H9 (cell line): ENCODE results near the gene SLC6A18. TPM values are rescaled to one million over a fixed set of nuclear protein-coding genes. Genes with fewer than 3 reads are reported as not detected.
"Not testable (repeated sequence)": the region's sequence is repeated elsewhere in the genome, so short reads cannot be mapped to it uniquely, and the experiment has no call there.

Experiments
- DNase-seq: peaks from one replicate; pipeline ENCODE4 v3.0.0-alpha.2; 2017
- H2AFZ ChIP-seq: one replicate; pipeline ENCODE4 v1.6.1; 2013; ENCODE audit warnings: mild to moderate bottlenecking, low read length, control low read depth, moderate library complexity
- H2AK5ac ChIP-seq: 2 replicates; pipeline ENCODE4 v1.6.1; 2013; ENCODE audit warnings: low read length, control low read depth, mixed read lengths; ENCODE audit not compliant: insufficient read length
- H2BK120ac ChIP-seq: one replicate; pipeline ENCODE4 v1.6.1; 2013; ENCODE audit warnings: low read depth, mild to moderate bottlenecking, low read length, control low read depth, inconsistent platforms; ENCODE audit not compliant: poor library complexity, severe bottlenecking
- H2BK12ac ChIP-seq: 2 replicates; pipeline ENCODE4 v1.6.1; 2013; ENCODE audit warnings: low read length, control low read depth, mixed read lengths, low read depth; ENCODE audit not compliant: insufficient read length
- H2BK15ac ChIP-seq: 2 replicates; pipeline ENCODE4 v1.6.1; 2013; ENCODE audit warnings: low read depth, low read length, control low read depth
- H2BK20ac ChIP-seq: one replicate; pipeline ENCODE4 v1.6.1; 2013; ENCODE audit warnings: low read depth, mild to moderate bottlenecking, low read length, control low read depth, inconsistent platforms; ENCODE audit not compliant: poor library complexity, severe bottlenecking
- H2BK5ac ChIP-seq: 2 replicates; pipeline ENCODE4 v1.6.1; 2013; ENCODE audit warnings: low read length, control low read depth, mixed read lengths; ENCODE audit not compliant: insufficient read length
- H3K14ac ChIP-seq: 2 replicates; pipeline ENCODE4 v1.6.1; 2013; ENCODE audit warnings: low read length, control low read depth; ENCODE audit not compliant: insufficient read depth
- H3K18ac ChIP-seq: 2 replicates; pipeline ENCODE4 v1.6.1; 2013; ENCODE audit warnings: low read depth, mild to moderate bottlenecking, mixed read lengths, low read length, control low read depth; ENCODE audit not compliant: insufficient read length
- H3K23ac ChIP-seq: 2 replicates; pipeline ENCODE4 v1.6.1; 2013; ENCODE audit warnings: low read length, control low read depth, mixed read lengths, low read depth; ENCODE audit not compliant: insufficient read length
- H3K23me2 ChIP-seq: 2 replicates; pipeline ENCODE4 v1.6.1; 2013; ENCODE audit warnings: low read depth, mild to moderate bottlenecking, mixed read lengths, low read length, control low read depth; ENCODE audit not compliant: insufficient read length, poor library complexity, severe bottlenecking
- H3K27ac ChIP-seq: 2 replicates; pipeline ENCODE4 v1.5.1; 2013; ENCODE audit warnings: low read length, control low read depth, mixed read lengths, low read depth; ENCODE audit not compliant: insufficient read length
- H3K27me3 ChIP-seq: 2 replicates; pipeline ENCODE4 v1.6.1; 2013; ENCODE audit warnings: low read length, control low read depth, inconsistent platforms; ENCODE audit not compliant: insufficient read depth
- H3K4ac ChIP-seq: 2 replicates; pipeline ENCODE4 v1.6.1; 2013; ENCODE audit warnings: low read depth, mild to moderate bottlenecking, control low read depth, inconsistent platforms, low read length, moderate library complexity
- H3K4me1 ChIP-seq: 2 replicates; pipeline ENCODE4 v1.6.1; 2013; ENCODE audit warnings: low read length, control low read depth, inconsistent platforms; ENCODE audit not compliant: insufficient read depth
- H3K4me2 ChIP-seq: 2 replicates; pipeline ENCODE4 v1.6.1; 2013; ENCODE audit warnings: low read length, control low read depth, mixed read lengths; ENCODE audit not compliant: insufficient read length, insufficient read depth
- H3K56ac ChIP-seq: 2 replicates; pipeline ENCODE4 v1.6.1; 2013; ENCODE audit warnings: low read depth, mild to moderate bottlenecking, mixed read lengths, low read length, control low read depth; ENCODE audit not compliant: insufficient read length
- H3K79me1 ChIP-seq: 2 replicates; pipeline ENCODE4 v1.6.1; 2013; ENCODE audit warnings: low read depth, mild to moderate bottlenecking, moderate library complexity, low read length, control low read depth, inconsistent platforms; ENCODE audit not compliant: insufficient read depth, poor library complexity, severe bottlenecking
- H3K79me2 ChIP-seq: 2 replicates; pipeline ENCODE4 v1.6.1; 2013; ENCODE audit warnings: low read length, control low read depth, inconsistent platforms; ENCODE audit not compliant: insufficient read depth
- H3K9ac ChIP-seq: 2 replicates; pipeline ENCODE4 v1.6.1; 2013; ENCODE audit warnings: low read length, control low read depth, mixed read lengths; ENCODE audit not compliant: insufficient read length; ENCODE audit errors: extremely low read depth
- H3K9me3 ChIP-seq: one replicate; pipeline ENCODE4 v1.6.1; 2013; ENCODE audit warnings: low read depth, low read length, inconsistent platforms; ENCODE audit not compliant: control insufficient read depth
- H3T11ph ChIP-seq: one replicate; pipeline ENCODE4 v1.6.1; 2013; ENCODE audit warnings: mild to moderate bottlenecking, low read length, control low read depth, inconsistent platforms
- H4K20me1 ChIP-seq: one replicate; pipeline ENCODE4 v1.6.1; 2013; ENCODE audit not compliant: control insufficient read depth, insufficient read length, insufficient read depth
- H4K5ac ChIP-seq: 2 replicates; pipeline ENCODE4 v1.6.1; 2013; ENCODE audit warnings: low read depth, mild to moderate bottlenecking, mixed read lengths, low read length, control low read depth; ENCODE audit not compliant: insufficient read length
- H4K8ac ChIP-seq: replicated peaks from 2 replicates; pipeline ENCODE4 v1.6.1; 2013; ENCODE audit warnings: low read length, control low read depth, mixed read lengths, low read depth; ENCODE audit not compliant: insufficient read length
- H4K91ac ChIP-seq: 2 replicates; pipeline ENCODE4 v1.6.1; 2013; ENCODE audit warnings: low read depth, mild to moderate bottlenecking, moderate library complexity, mixed read lengths, low read length, control low read depth; ENCODE audit not compliant: insufficient read length
- H3K27ac Mint-ChIP-seq, 3 experiments: 2 replicates in 2 of 3; 3 replicates in 1 of 3; pipeline ENCODE4 v1.8.0; 2020 to 2021; ENCODE audit warnings: mixed read lengths in 3 of 3, mild to moderate bottlenecking in 1 of 3, moderate library complexity in 1 of 3
- H3K27me3 Mint-ChIP-seq: 2 replicates; pipeline ENCODE4 v1.8.0; 2021; ENCODE audit warnings: low read depth, mild to moderate bottlenecking, moderate library complexity, mixed read lengths
- H3K36me3 Mint-ChIP-seq, 3 experiments: 2 replicates in 2 of 3; 3 replicates in 1 of 3; pipeline ENCODE4 v1.8.0; 2020 to 2021; ENCODE audit warnings: low read depth in 3 of 3, mixed read lengths in 3 of 3; ENCODE audit not compliant: insufficient read depth in 1 of 3
- H3K4me1 Mint-ChIP-seq, 2 experiments: 2 replicates each; pipeline ENCODE4 v1.8.0; 2020; ENCODE audit warnings: mixed read lengths in 2 of 2
- H3K4me3 Mint-ChIP-seq, 2 experiments: 2 replicates in 1 of 2; 3 replicates in 1 of 2; pipeline ENCODE4 v1.8.0; 2020 to 2021; ENCODE audit warnings: mild to moderate bottlenecking in 2 of 2, mixed read lengths in 2 of 2, moderate library complexity in 1 of 2
- H3K9me3 Mint-ChIP-seq, 2 experiments: 2 replicates in 1 of 2; 3 replicates in 1 of 2; pipeline ENCODE4 v1.8.0; 2020; ENCODE audit warnings: mild to moderate bottlenecking in 2 of 2, mixed read lengths in 2 of 2, moderate library complexity in 1 of 2
- WGBS: extraction: QIAGEN DNeasy Blood & Tissue Kit; methylation state at CpG from one replicate; pipeline ENCODE4 v1.1.7; 2013; ENCODE audit warnings: missing lambda C conversion rate, low lambda C conversion rate, mixed read lengths; ENCODE audit not compliant: insufficient read length; ENCODE audit errors: extremely low coverage; 5-methylcytosine and 5-hydroxymethylcytosine counted together
- total RNA-seq: library from RNA; stranded (reverse); gene quantifications from 2 replicates; pipeline ENCODE4 v1.2.1, GENCODE V29; 2021

SLC6A18 gene
- total RNA-seq, 1 experiment from 2014 or later = not detected

GRCh38 chr5:1290956-1291355 is 65.8 kb downstream of the SLC6A18 start:
- H3K23ac ChIP-seq, H3K27ac Mint-ChIP-seq, H3K4me3 Mint-ChIP-seq: not testable (repeated sequence)

More at GRCh38 chr5:1290956-1291355, 65.8 kb downstream of the SLC6A18 start:
- H3K9me3 ChIP-seq, H3K9ac ChIP-seq, H3K27me3 Mint-ChIP-seq, H3K4ac ChIP-seq, H4K5ac ChIP-seq, H3K14ac ChIP-seq, H3K4me1 Mint-ChIP-seq, H2AK5ac ChIP-seq, H2BK12ac ChIP-seq, H3K79me2 ChIP-seq, H3K18ac ChIP-seq, H3K79me1 ChIP-seq, H3T11ph ChIP-seq, H3K56ac ChIP-seq, H2BK20ac ChIP-seq, H2BK120ac ChIP-seq, H3K9me3 Mint-ChIP-seq, H3K4me1 ChIP-seq, H4K91ac ChIP-seq, H3K27ac ChIP-seq, H4K20me1 ChIP-seq, H2BK5ac ChIP-seq, H3K4me2 ChIP-seq, H2AFZ ChIP-seq, H3K27me3 ChIP-seq, DNase-seq, H4K8ac ChIP-seq, H2BK15ac ChIP-seq: not testable (repeated sequence)
- peaks cover 12% of the 10 kb centered on the region for H3K23me2 ChIP-seq
- peaks cover 10 to 29% (median 22%) of the 10 kb centered on the region in 3 experiments for H3K36me3 Mint-ChIP-seq
- WGBS = no CpG with 5 or more reads among the region's 24 CpGs
